Measurements from ENCODE around the gene YPEL1. TPM values are rescaled to one million over a fixed set of nuclear protein-coding genes. Genes with fewer than 3 reads are reported as not detected.

YPEL1 gene, protein sequence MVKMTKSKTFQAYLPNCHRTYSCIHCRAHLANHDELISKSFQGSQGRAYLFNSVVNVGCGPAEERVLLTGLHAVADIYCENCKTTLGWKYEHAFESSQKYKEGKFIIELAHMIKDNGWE
- polyA plus RNA-seq (ENCODE audit: insufficient read depth in 1 of 5, insufficient read length in 5 of 5, low replicate concordance in 1 of 5) = 10 to 100 TPM; 15.2 to 20.1 (median 19.4) TPM
- long read RNA-seq, donor 1, full-length matches to known transcripts = 1 of 1 reads
- long read RNA-seq, donor 1, partial matches to known transcripts = 0 of 1 reads
- long read RNA-seq, donor 1, other reads (novel, unspliced or antisense) = 0 of 1 reads
- long read RNA-seq, donor 2, full-length matches to known transcripts = 5 of 5 reads
- long read RNA-seq, donor 2, partial matches to known transcripts = 0 of 5 reads
- long read RNA-seq, donor 2, other reads (novel, unspliced or antisense) = 0 of 5 reads
- long read RNA-seq, donor 3, full-length matches to known transcripts = 5 of 5 reads
- long read RNA-seq, donor 3, partial matches to known transcripts = 0 of 5 reads
- long read RNA-seq, donor 3, other reads (novel, unspliced or antisense) = 0 of 5 reads
- long read RNA-seq, donor 4, full-length matches to known transcripts = 4 of 11 reads
- long read RNA-seq, donor 4, partial matches to known transcripts = 7 of 11 reads
- long read RNA-seq, donor 4, other reads (novel, unspliced or antisense) = 0 of 11 reads
- long read RNA-seq, donor 5, full-length matches to known transcripts = 5 of 5 reads
- long read RNA-seq, donor 5, partial matches to known transcripts = 0 of 5 reads
- long read RNA-seq, donor 5, other reads (novel, unspliced or antisense) = 0 of 5 reads
- long read RNA-seq, donor 6, full-length matches to known transcripts = 3 of 3 reads
- long read RNA-seq, donor 6, partial matches to known transcripts = 0 of 3 reads
- long read RNA-seq, donor 6, other reads (novel, unspliced or antisense) = 0 of 3 reads
- long read RNA-seq, donor 7, full-length matches to known transcripts = 2 of 2 reads
- long read RNA-seq, donor 7, partial matches to known transcripts = 0 of 2 reads
- long read RNA-seq, donor 7, other reads (novel, unspliced or antisense) = 0 of 2 reads
- long read RNA-seq, donor 8, full-length matches to known transcripts = 6 of 6 reads
- long read RNA-seq, donor 8, partial matches to known transcripts = 0 of 6 reads
- long read RNA-seq, donor 8, other reads (novel, unspliced or antisense) = 0 of 6 reads

DNA sequence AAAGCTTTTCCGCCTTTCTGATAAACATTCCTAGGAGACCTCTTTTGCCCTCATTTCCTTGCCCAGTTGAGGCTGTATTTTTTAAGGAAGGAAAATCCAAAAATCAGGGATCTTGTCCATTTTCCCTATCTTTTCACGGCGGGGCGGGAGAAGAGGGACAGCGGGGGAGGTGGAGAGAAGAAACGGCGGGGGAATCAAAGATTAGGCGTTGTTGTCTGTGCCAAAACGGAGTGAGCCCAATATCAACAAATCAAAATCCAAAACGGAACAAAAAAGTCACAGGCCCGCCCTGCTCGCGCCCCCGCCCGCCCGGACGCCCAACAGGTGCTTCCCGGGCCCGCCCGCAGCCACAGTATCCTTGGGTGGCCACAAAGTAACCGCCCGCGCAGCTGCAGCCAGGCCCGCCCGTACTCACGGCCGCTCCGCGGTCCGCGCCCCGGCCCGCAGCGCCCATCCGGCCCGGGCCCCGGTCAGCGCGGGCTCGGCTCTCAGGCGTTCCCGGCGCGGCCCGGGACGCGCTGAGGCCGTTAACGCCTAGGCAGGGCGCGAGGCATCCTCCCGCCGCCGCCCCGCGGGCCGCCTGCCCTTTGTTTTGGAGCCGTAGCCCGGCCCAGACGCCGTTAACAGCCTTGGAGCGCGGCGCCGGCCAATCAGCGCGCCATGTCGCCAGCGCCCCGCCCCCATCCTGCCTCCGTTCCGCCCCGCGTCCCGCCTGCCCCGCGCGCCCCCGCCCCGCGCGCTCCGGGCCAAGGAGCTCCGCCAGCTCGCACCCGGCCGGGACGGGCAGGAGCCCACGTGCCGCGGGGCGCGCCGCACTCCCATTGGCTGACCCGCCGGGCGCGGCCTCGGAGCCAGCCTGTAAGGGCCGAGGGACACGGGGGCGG, at the start of gene YPEL1:
Gene YPEL1 (minus strand): TSS at position 595 of the 884 bp plus-strand sequence. CDS start 25,050 bp downstream, outside the sequence.
- peak; percentile 96 to 98 for DNase-seq

DNA sequence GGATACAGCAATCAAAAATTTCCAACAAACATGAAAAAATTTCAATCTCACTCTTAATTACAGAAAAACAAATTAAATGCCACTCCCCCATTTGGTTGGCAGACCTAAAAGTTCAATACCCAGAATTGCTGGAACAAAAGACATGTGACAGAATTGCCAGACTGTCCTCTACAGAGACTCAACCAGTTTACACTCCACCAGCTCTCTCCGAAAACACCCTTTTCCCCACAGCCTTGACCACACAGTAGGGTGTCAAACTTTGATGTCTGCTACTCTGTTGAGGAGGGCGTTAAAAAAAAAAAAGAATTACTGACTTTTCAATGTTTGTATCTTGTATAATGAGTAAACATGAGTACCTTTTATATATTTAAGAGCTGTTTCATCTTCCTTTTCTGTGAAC, 44.7 kb upstream of the YPEL1 start:
- DNase-seq = no peak

DNA sequence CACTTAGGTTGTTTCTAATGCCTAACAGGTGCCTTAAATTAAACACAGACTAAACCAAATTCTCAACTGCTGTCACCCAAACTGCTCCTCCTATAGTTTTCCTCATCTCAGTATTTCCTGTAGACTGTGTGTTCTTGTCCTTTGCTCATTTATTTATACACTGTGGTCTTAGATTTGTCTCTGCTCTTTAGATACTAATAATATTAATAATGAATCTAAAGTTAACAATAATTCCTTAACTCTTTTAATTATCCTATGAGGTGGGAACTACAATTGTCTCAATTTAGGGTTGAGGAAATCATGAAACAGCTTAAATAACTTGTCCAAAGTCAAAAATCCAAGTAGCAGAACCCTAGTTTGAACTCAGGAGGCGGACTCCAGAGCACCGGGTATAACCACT, 43.9 kb upstream of the YPEL1 start:
- no peak for DNase-seq

DNA sequence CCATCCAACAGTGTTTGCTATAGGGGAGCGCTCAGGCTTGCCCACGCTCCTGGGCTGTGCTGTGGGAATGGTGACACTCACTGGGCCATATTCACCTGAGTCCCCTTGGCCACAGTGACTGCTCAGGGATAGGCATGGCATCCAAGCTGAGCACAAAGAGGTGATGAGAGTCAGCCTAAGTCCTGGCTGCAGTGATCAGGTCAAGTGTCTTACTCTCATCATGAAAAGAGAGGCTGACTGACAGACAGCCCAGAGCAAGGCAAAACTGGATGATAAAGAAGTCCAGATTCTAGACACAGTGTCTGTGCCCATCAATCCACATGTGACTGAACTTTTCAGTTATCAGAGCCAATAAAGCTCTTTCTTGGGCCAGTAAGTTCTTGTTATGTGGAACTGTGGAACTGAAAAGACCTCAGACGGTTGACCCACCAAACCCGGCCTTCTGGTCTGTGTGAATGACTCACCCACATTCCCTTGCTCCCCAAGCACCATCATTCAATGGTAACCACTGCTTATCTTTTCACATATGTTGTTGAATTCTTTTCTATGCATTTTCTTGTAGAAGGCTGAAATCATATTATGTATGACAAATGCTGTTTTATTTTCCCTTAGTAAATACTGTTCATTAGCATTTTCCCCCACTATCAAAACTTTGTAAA, 43.2 kb upstream of the YPEL1 start:
- no peak for DNase-seq

DNA sequence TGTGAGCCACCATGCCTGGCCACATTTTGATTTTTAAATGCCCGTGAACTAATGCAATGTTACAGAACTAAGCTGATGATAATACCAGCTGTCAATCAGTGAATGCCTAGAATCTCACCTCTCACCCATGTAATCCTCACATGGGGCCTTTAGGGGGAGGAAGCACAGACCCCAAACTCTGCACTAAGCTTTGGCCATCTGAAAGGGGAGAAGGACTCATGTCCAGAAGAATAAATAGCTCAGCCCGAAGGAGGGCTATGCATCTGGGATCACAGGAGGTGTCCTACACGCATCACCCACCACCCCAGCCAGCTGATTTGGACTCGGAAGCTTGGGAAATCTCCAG, 36.0 kb upstream of the YPEL1 start:
- no peak for DNase-seq

DNA sequence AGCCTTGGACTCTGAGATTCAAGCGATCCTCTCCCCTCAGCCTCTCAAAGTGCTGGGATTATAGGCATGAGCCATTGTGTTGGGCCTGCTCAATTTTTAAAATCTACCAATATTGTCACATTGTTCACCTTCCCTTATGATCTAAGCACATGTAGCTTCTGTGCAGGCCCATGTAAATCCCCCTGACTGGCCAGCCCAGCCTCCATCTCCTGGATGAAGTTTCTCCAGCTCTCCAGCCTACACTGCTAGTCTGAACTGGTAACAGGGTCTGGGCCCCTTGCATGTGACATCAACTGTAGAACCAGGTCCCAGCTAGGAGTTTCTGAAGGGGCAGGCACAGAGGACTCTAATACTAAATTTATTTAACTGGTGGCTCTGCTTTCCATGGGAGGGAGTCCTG, 32.8 kb upstream of the YPEL1 start:
- DNase-seq = no peak

DNA sequence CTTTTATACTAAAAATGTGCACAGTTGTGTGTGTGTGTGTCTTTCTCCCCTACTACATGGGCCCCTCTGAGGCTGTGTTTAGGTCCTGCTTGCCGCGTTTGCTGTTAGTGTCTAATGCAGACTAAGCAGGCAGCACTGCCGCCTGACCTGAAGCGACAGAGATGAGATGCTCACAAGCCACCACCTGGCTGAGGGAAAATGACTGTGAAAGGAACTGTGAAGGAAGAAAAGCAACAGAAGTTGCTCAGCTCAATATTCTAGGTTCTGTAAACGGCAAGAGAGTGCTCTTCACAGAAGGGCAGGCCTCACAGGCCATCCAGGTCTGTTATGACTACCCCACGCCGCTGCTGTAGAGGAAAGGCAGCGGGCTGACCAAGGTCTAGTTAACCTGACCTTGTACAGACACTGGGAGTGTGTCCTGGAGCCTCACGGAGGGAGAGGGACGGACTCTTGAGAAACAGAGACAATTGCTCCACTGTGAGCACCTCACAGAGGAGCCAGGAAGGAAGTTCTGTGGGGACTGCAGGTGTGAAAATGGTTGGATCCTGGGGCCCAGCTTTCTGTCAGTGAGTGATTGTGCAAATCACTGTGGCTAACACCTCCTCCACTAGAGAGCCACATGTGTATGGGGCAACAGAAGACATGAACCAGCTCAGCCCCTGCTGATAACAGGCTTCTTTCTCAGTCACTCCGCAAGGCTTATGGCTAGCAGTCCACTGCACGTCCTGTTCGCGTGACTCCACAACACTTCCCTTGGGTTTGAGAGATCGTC, 31.3 kb upstream of the YPEL1 start:
- DNase-seq = no peak

DNA sequence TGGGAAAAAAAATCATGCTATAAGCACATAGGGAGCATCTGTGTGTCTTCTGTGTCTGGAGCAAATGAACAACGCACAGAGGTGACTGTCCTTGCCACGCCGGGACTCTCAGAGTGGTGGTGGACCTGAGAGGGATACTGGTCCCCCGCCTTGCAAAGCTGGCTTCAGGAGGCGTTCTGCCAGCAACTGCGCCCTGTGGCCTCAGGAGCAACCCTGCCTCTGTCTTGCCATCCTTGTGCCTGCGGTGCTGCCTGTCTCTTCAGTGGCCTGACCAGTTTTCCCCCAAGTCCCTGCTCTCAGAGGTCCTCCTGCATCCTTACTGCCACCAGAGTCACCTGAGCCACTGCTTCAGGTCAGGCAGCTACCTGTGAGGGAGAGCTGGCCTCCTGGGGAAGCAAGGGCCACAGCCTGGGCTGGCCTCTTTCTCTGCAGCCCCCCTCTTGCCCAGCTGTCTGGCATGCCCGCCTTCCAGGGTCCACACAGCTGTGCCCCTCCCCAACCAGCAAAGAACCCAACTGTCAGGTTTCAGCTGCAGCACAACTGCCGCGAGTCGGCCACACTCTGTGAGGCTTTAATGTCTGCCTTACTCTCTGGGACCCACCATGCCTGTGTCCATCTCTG, 30.4 kb upstream of the YPEL1 start:
- DNase-seq = no peak

DNA sequence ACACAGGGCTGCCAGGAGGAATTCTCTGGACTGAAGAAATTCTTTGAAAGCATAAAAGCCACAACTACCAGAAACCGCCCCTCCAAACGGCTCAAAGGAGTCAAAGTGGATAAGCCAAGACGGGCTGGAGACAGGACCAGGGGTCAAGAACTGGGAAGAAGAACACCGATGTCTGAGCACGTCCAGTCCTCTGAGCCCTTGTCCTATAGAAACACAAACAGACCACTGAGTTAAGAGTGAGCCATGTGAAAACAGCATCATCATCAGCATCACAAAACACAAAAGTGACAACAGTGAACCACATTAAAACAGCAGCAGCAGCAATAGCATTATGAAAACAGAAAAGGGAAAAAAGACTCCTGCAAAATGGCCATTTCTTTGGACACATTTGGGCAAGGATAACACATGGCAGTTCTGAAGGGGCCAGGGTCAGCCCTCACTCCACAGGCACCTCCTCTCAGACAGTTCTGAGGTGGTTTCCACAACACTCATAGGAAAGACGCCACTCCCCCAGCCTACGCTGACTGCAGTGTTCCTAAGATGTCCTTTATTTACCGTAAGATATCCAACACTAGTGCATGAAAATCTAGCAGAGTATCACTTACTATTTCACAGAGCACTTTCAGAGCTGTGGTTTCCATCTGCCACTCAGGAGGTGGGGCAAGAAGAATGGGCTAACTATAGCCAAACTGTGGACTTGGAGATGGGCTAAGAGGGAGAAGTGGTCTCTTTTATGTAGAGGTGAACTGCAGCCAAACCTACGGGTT, 28.6 kb upstream of the YPEL1 start:
- no peak for DNase-seq

DNA sequence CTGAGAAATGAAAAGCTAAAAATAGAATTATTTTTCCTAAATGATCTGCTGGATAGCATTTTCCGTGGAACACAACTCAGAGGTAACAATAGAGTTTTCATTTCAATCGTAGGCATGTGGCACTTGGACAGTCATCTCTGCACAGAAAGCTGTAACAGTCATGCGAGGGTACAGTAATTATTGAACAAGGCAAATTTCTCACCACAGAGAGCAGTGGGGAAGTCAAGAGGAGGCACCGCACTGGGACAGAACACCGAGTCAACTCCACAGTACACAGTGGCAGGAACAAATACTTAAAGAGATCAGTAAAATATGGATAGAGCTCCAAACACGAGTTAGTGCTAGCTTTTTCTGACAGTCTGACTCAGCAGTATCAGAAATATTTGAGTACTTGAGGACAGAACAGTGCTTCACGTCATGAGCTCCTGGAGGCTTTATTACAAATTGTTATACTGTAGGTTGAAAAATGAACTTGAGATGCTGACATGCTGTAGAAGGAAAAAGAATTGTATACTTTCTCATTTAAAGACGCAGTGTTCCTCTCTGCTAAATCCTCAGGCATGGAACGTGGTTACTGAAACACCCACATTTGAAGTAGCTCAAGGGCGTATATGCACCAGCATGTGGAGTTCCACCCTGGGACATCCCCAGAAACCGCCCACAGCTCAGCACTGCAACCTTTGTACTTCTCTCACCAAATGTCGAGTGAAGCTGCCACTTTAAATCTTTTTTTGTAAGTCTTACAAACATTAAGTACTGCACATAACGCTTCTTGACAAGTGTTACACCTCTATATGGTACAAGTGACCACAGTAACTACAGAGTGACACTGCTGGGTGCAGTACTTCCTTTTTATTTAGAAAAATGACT, 27.4 kb upstream of the YPEL1 start:
- DNase-seq = no peak

DNA sequence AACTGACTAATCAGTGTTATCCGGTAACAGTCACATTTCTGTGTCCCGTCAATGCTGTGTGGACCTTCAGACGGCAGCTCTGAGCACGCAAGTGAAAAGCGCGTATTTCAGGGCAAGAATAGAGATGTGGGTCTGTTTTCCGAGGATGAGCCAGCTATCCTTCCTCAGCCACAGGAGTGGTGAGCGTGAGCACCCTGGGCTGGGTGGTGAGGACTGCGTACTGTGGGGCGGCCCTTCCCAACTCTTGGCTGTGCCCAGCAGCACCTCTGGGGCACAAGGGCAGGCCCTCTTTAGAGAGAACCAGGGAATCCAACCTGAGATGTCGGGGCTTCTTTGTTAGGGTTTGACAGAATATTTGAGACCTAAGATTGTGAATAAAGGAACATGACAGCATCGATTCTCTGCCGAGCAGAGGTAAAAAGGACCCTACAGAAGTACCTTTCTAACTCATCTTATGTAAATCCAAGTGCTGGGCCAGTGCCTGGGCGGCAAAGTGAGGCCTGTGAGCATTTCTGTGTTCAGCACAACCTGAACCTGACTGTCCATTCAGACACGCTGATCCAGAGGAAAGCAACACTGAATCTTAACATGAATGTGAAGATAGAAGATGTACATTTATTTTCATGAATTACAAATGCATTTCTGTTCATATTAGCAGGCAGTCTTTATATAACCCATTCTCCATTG, 26.5 kb upstream of the YPEL1 start:
- DNase-seq = no peak

DNA sequence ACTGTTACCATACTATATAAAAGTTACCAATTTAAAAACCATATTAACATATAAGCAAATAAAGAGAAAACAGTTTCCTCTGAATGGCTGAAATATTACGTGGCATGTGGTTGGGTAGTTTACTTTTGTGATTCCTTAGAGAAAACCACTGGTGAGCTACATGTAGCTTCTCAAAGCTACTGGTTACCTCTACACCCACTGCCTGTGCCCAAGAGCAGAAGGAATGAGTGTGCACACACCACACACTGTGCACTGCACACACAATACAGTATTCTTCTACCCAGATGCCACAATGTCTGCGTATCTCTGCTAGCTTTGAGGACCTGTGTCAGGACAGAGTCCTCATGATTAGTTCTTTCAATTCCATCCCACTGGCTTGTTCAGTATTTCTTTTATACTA, 25.5 kb upstream of the YPEL1 start:
- DNase-seq = no peak

DNA sequence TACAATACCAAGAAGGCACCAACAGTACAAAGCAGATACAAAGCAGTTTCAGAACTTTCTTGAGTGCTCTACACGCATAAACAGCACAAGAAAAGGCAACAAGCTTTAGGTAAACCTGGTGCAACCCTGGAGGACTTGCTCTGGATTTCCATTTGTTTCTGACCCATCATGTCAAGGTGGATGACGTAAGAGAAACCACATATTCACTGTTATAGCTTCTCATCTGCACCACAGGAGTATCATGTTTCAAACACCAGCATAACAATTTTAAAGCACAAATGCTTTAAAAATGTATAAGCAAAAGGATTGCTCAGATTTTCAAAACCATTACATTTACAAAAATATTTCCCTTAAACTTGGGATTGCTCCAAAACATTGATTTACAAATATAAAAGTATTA, 25.0 kb upstream of the YPEL1 start:
- no peak for DNase-seq

DNA sequence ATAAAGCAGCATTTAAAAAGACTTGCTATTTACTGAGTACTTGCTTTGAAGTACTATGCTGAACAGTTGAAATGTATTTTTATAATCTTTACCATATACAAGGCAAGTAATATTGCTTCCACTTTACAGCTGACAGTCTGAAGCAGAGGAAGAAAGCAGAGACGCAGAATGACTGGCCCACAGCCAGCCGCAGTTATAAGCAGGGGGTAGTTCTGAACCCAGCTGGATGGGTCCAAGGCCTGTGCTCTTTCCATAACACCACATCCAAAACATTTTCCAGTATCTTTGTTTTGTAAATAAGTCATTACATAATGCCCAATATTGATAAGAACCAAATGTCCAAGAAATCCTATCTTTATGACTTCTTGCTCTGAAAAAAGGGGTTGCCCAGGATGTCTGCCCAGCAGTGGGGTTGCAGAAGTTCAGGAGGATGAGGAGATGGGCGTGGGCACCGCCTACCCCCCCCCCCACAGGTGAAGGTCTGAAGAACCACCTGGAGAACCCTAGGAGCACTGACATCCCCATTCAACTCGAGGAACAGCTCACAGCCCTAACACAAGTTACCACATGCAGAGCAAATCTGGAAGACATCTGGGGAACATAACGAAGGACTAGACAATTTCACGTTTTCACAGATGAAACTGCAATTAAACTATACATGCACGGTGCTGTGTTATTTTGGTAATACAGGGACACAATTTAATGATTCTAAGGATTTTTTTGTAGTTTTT, 24.2 kb upstream of the YPEL1 start:
- DNase-seq = peak; percentile 85 to 91

DNA sequence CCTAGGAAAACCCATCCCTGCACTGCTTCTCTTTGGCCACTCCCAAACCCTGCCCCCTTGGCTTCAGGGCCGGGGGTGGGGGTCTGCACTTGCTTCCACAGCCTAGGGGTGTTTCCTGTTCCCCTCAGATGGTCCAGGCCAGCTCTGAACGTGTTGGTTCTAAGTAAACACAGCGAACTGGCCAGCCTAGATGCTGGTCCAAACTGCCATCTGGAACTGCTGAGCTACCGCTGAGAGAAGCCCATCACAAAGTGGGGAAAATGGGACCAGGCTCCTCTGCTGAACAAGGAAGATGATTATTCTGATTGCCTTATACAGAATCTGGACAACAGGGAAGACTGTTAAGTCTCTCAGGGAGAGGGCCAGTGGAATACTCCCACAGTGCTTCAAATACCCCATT, 23.5 kb upstream of the YPEL1 start:
- no peak for DNase-seq

Measured in right lung (tissue), 10 donors.